Measurements from ENCODE around the gene FAM185A. TPM values are rescaled to one million over a fixed set of nuclear protein-coding genes. Genes with fewer than 3 reads are reported as not detected.
A peak's percentile ranks its signal among the peaks of the same experiment; 100 is the strongest.

The FAM185A gene
- total and polyA plus RNA-seq, 7 donors: 5.2 to 11.1 (median 8.6) TPM

GRCh38 chr7:102833343-102833742, 84.5 kb downstream of the FAM185A start:
- Histone ChIP-seq H3K27me3 (ENCODE audit: insufficient read depth in 3 of 3, low read length in 2 of 3) (no peaks in the 10 kb centered on the region), H3K27ac (no peak overlapping the region), H3K4me3 (no peak overlapping the region), H3K9me3 (no peaks in the 10 kb centered on the region), H3K36me3 (ENCODE audit: insufficient read depth in 1 of 2, low read depth in 1 of 2) (peaks cover 0 to 13% of the 10 kb centered on the region in 2 donors), H3K4me1 (peaks cover 18% of the 10 kb centered on the region)
- WGBS, 3 donors: 67 to 93% (median 73%) methylated on average over 5 of the region's 5 CpGs
- ATAC-seq (no peak), DNase-seq (no peak)
- intact Hi-C loops (cut with DNase I): no loop called here
- TF ChIP-seq CTCF (IDR thresholded peaks at IDR 0.05): no peak

GRCh38 chr7:102834466-102834865, 85.7 kb downstream of the FAM185A start:
- no peak for DNase-seq
- no peaks in the 10 kb centered on the region for H3K9me3 ChIP-seq
- H3K27me3 ChIP-seq (ENCODE audit: insufficient read depth in 3 of 3, low read length in 2 of 3): no peaks in the 10 kb centered on the region
- H3K36me3 ChIP-seq (ENCODE audit: insufficient read depth in 1 of 2, low read depth in 1 of 2): peaks cover 0 to 6% of the 10 kb centered on the region in 2 donors
- no peak for TF ChIP-seq CTCF (IDR thresholded peaks at IDR 0.05)
- no peak overlapping the region for H3K27ac ChIP-seq
- H3K4me1 ChIP-seq: peaks cover 18% of the 10 kb centered on the region
- no peak for ATAC-seq
- no peak overlapping the region for H3K4me3 ChIP-seq
- intact Hi-C loops (cut with DNase I): no loop called here
- 94 to 98% (median 95%) methylated on average over 1 of the region's 1 CpG for WGBS, 3 donors

GRCh38 chr7:102834999-102835398, 86.2 kb downstream of the FAM185A start:
- H3K27ac ChIP-seq: no peak overlapping the region
- no peak for ATAC-seq
- WGBS, 3 donors: 53 to 90% (median 53%) methylated on average over 1 of the region's 1 CpG
- intact Hi-C loops (cut with DNase I): no loop called here
- H3K36me3 ChIP-seq (ENCODE audit: insufficient read depth in 1 of 2, low read depth in 1 of 2): peaks cover 0 to under 1% of the 10 kb centered on the region in 2 donors
- no peak for TF ChIP-seq CTCF (IDR thresholded peaks at IDR 0.05)
- H3K4me3 ChIP-seq: no peak overlapping the region
- no peaks in the 10 kb centered on the region for H3K27me3 ChIP-seq (ENCODE audit: insufficient read depth in 3 of 3, low read length in 2 of 3)
- no peak for DNase-seq
- H3K9me3 ChIP-seq: no peaks in the 10 kb centered on the region
- H3K4me1 ChIP-seq: peaks cover 18% of the 10 kb centered on the region

GRCh38 chr7:102836191-102836919, 87.6 kb downstream of the FAM185A start:
- TF ChIP-seq CTCF (IDR thresholded peaks at IDR 0.05): no peak
- Histone ChIP-seq H3K27ac (peak overlapping the region; percentile 56), H3K4me1 (peaks cover 18% of the 10 kb centered on the region), H3K4me3 (no peak overlapping the region), H3K9me3 (no peaks in the 10 kb centered on the region), H3K27me3 (ENCODE audit: insufficient read depth in 3 of 3, low read length in 2 of 3) (no peaks in the 10 kb centered on the region), H3K36me3 (ENCODE audit: insufficient read depth in 1 of 2, low read depth in 1 of 2) (no peaks in the 10 kb centered on the region)
- intact Hi-C loops (cut with DNase I): no loop called here
- WGBS, 3 donors: 43 to 61% (median 44%) methylated on average over 6 of the region's 6 CpGs
- ATAC-seq (peak; percentile 91 to 98 (median 95)), DNase-seq (no peak)

- Histone ChIP-seq H3K4me1 (peaks cover 18% of the 10 kb centered on the region), H3K27ac (peak overlapping the region; percentile 56), H3K36me3 (ENCODE audit: insufficient read depth in 1 of 2, low read depth in 1 of 2) (no peaks in the 10 kb centered on the region), H3K27me3 (ENCODE audit: insufficient read depth in 3 of 3, low read length in 2 of 3) (no peaks in the 10 kb centered on the region), H3K9me3 (no peaks in the 10 kb centered on the region), H3K4me3 (no peak overlapping the region)
- intact Hi-C loops (cut with DNase I): no loop called here
- DNase-seq (no peak), ATAC-seq (peak; percentile 55 to 72 (median 58))
- WGBS, 3 donors: 67 to 74% (median 74%) methylated on average over 1 of the region's 1 CpG
- TF ChIP-seq CTCF (IDR thresholded peaks at IDR 0.05): no peak
Observed at GRCh38 chr7:102836977-102837376, 88.2 kb downstream of the FAM185A start.

Data from psoas muscle (tissue), 8 donors.